ENCODE data around the gene VWA8.

GRCh38 chr13:41627425-41627824 is 333.5 kb downstream of the VWA8 start:
- TF ChIP-seq CTCF (IDR thresholded peaks at IDR 0.05; ENCODE audit: low read length): no peak
- no peak for TF ChIP-seq EZH2 (optimal IDR thresholded peaks at IDR 0.05; ENCODE audit: low read depth, low read length)
